ENCODE results near the gene STIMATE.

- TF ChIP-seq CTCF (IDR thresholded peaks at IDR 0.05) (no peak), TCF7L2 (IDR thresholded peaks at IDR 0.05; ENCODE audit: low read depth, low read length) (no peak), POLR2AphosphoS5 (IDR thresholded peaks at IDR 0.05; ENCODE audit: low read depth, low read length) (no peak), SIN3A (IDR thresholded peaks at IDR 0.05; ENCODE audit: borderline replicate concordance, insufficient read depth, low read depth, low read length) (no peak), REST (IDR thresholded peaks at IDR 0.05; ENCODE audit: insufficient read depth in 1 of 2, low read depth in 2 of 2, low read length in 1 of 2) (no peak)
These were observed 108.2 kb downstream of the STIMATE start for GRCh38 chr3:52788890-52789745.

All from Panc1 (cell line).